GM13976 (cell line): ENCODE results near the gene GABRP.

Source experiments
- DNase-seq: peaks from one replicate; pipeline ENCODE4 v3.0.0; 2012; ENCODE audit warnings: low spot score
- CTCF ChIP-seq: IDR thresholded peaks from 2 replicates; pipeline ENCODE4 v1.5.1; 2012; ENCODE audit warnings: borderline replicate concordance, mild to moderate bottlenecking; ENCODE audit not compliant: insufficient read depth; ENCODE audit errors: extremely low read depth, missing control alignments, control extremely low read depth
- in situ Hi-C: fragments of 300-500 bp; cut with MboI; formaldehyde crosslinking; loops from one replicate; pipeline ENCODE4 v1.12.0; 2022; ENCODE audit warnings: low sequenced_read_pairs, mixed read lengths, inconsistent platforms; ENCODE audit not compliant: unreplicated experiment

The GABRP gene

GRCh38 chr5:170846846-170847245 is 63.3 kb downstream of the GABRP start:
- no peak for DNase-seq
- TF ChIP-seq CTCF = no peak
- in situ Hi-C loops = no loop called here

- no peak for TF ChIP-seq CTCF
Observed at GRCh38 chr5:170848033-170848432, 64.5 kb downstream of the GABRP start.

GRCh38 chr5:170849374-170849773 is 65.8 kb downstream of the GABRP start:
- DNase-seq = no peak
- in situ Hi-C loops = no loop called here
- TF ChIP-seq CTCF = no peak

More at GRCh38 chr5:170848033-170848432, 64.5 kb downstream of the GABRP start:
- in situ Hi-C loops = no loop called here
- no peak for DNase-seq

- in situ Hi-C loops = no loop called here
- TF ChIP-seq CTCF = no peak
Observed at GRCh38 chr5:170854566-170854965, 71.0 kb downstream of the GABRP start.

GRCh38 chr5:170857066-170857465 is 73.5 kb downstream of the GABRP start:
- no peak for DNase-seq
- in situ Hi-C loops = no loop called here
- no peak for TF ChIP-seq CTCF

More at GRCh38 chr5:170854566-170854965, 71.0 kb downstream of the GABRP start:
- no peak for DNase-seq

- in situ Hi-C loops = no loop called here
- DNase-seq = no peak
- no peak for TF ChIP-seq CTCF
Observed at GRCh38 chr5:170860415-170860814, 76.9 kb downstream of the GABRP start.
